HEK293 (cell line): ENCODE results near the gene RBMXL3.

Experiments
- CTCF ChIA-PET: fragments of 350-600 bp; formaldehyde crosslinking; extraction: SDS; loops from one replicate; lab custom pipeline; 2021; ENCODE audit warnings: antibody characterized with exemption; lab: Yijun Ruan, JAX
- POLR2A ChIA-PET: fragments of 300-600 bp; formaldehyde crosslinking; extraction: SDS; loops from one replicate; lab custom pipeline; 2020; ENCODE audit warnings: antibody characterized with exemption, inconsistent platforms; lab: Yijun Ruan, JAX
- H3K27ac ChIP-seq: fragments of 200-500 bp; sonication (Bioruptor generic); 2 replicates; pipeline ENCODE4 v1.5.1; 2014; ENCODE audit warnings: low read depth, low read length, control low read depth, inconsistent platforms; ENCODE audit errors: extremely low read depth
- H3K36me3 ChIP-seq, 2 experiments: fragments of 200-500 bp in 1 of 2; sonication (Bioruptor generic) in 1 of 2; 1 replicate in 1 of 2; 2 replicates in 1 of 2; pipeline ENCODE4 v1.5.1; 2014 to 2017; ENCODE audit warnings: inconsistent platforms in 2 of 2, low read length in 2 of 2; ENCODE audit not compliant: control insufficient read depth in 2 of 2, insufficient read depth in 1 of 2
- H3K4me1 ChIP-seq: fragments of 200-500 bp; sonication (Bioruptor generic); 2 replicates; pipeline ENCODE4 v1.5.1; 2014; ENCODE audit warnings: mild to moderate bottlenecking, low read length, inconsistent platforms; ENCODE audit not compliant: control insufficient read depth, insufficient read depth
- H3K4me3 ChIP-seq: 2 replicates; pipeline ENCODE4 v1.5.1; 2011; ENCODE audit warnings: low read depth, mild to moderate bottlenecking, control low read depth, low read length, moderate library complexity
- H3K9me3 ChIP-seq: fragments of 200-500 bp; sonication (Bioruptor generic); 2 replicates; pipeline ENCODE4 v1.5.1; 2014; ENCODE audit warnings: low read depth, low read length, inconsistent platforms; ENCODE audit not compliant: control insufficient read depth, insufficient read depth
- PRDM10 ChIP-seq: fragments of 450-650 bp; formaldehyde crosslinking; IDR thresholded peaks from 2 replicates; pipeline ENCODE4 v1.5.1; 2016; ENCODE audit warnings: missing biosample characterization, missing genetic modification characterization
- ZBTB26 ChIP-seq: fragments of 450-650 bp; formaldehyde crosslinking; optimal IDR thresholded peaks from 2 replicates; pipeline ENCODE3; 2016; ENCODE audit warnings: missing biosample characterization, mild to moderate bottlenecking, missing genetic modification characterization
- ZNF140 ChIP-seq: fragments of 450-650 bp; formaldehyde crosslinking; IDR thresholded peaks from 2 replicates; pipeline ENCODE4 v1.5.1; 2016; ENCODE audit warnings: missing biosample characterization, missing genetic modification characterization
- ZNF19 ChIP-seq: fragments of 450-650 bp; formaldehyde crosslinking; IDR thresholded peaks from 2 replicates; pipeline ENCODE4; 2016; ENCODE audit warnings: missing biosample characterization, missing genetic modification characterization, low read depth
- ZNF426 ChIP-seq: fragments of 450-650 bp; formaldehyde crosslinking; IDR thresholded peaks from 2 replicates; pipeline ENCODE4 v1.5.1; 2017; ENCODE audit warnings: missing biosample characterization, missing genetic modification characterization, mild to moderate bottlenecking, inconsistent platforms, moderate library complexity
- ZNF501 ChIP-seq: fragments of 450-650 bp; formaldehyde crosslinking; IDR thresholded peaks from 2 replicates; pipeline ENCODE4 v1.5.1; 2016; ENCODE audit warnings: missing biosample characterization, missing genetic modification characterization
- ZNF514 ChIP-seq: fragments of 450-650 bp; formaldehyde crosslinking; IDR thresholded peaks from 2 replicates; pipeline ENCODE4 v1.5.1; 2016; ENCODE audit warnings: missing biosample characterization, missing genetic modification characterization
- ZNF529 ChIP-seq: fragments of 450-650 bp; formaldehyde crosslinking; IDR thresholded peaks from 2 replicates; pipeline ENCODE4 v1.5.1; 2017; ENCODE audit warnings: missing genetic modification characterization, missing biosample characterization; ENCODE audit not compliant: insufficient replicate concordance
- ZNF645 ChIP-seq: fragments of 450-650 bp; formaldehyde crosslinking; IDR thresholded peaks from 2 replicates; pipeline ENCODE4; 2016; ENCODE audit warnings: missing biosample characterization, missing genetic modification characterization
- ZNF76 ChIP-seq: fragments of 450-650 bp; formaldehyde crosslinking; IDR thresholded peaks from 2 replicates; pipeline ENCODE4; 2016; ENCODE audit warnings: low read depth, missing biosample characterization, missing genetic modification characterization, borderline replicate concordance

Gene RBMXL3

DNA sequence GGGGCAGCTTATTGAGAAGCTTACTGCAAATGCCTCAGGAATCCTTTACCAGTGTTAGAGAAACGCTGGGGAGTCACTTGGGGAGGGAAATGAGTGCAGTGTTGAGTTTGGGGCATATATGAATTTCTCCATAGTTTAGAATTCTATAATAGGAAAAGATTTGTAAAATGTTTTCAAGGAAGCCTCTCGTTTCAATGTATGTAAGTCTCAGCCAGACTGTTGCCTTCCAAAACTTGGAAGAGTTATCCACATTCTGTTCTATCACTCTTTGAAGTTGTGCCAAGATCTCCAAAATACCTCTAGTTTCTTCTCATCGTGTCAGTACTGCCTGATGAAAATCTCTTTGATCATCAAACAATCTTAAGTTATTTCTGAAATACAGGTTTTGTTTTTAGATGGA lies 45.3 kb downstream of the RBMXL3 start (continued):
- no peak for TF ChIP-seq ZNF529
- no peak for TF ChIP-seq ZNF501 (tag by site-specific recombination)

DNA sequence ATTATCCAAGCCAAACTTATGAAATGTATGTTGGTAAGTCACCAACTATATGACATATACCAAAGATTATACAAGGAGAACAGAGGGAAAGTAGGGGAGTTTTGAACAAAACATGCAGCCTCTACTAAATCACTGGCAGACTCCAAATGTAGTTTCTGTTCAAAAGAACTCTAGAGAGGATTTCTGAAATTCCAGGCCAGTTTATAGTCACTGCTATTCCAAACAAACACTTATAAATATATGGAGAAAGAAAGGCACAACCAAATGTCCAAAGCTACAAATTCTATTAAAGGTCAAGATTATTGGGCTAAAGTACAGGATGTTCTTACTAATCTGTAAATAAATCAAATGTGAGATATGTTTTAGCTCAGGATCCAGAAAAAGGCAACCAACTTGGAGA lies 47.4 kb downstream of the RBMXL3 start:
- peaks cover 6% of the 10 kb centered on the region; the same call in 1 of the 2 replicates for H3K4me1 ChIP-seq
- CTCF ChIA-PET: interaction anchor here (1.5 kb wide), 1 partner anchor 33 kb away, joined by 6 read pairs; no protein-coding TSS in a partner anchor
- no peaks in the 10 kb centered on the region for H3K9me3 ChIP-seq
- H3K36me3 ChIP-seq: no peaks in the 10 kb centered on the region
- TF ChIP-seq ZNF514 (no peak), ZNF426 (tag by site-specific recombination) (no peak), ZBTB26 (tag by site-specific recombination) (no peak)
- H3K27ac ChIP-seq: no peak overlapping the region
- POLR2A ChIA-PET: no interaction called here
- no peak overlapping the region for H3K4me3 ChIP-seq

- ChIA-PET CTCF (interaction anchor here (0.6 to 1.5 kb wide), 4 partner anchors 32 to 455 kb away, joined by 3 to 6 read pairs (median 4); no protein-coding TSS in a partner anchor), POLR2A (no interaction called here)
- no peaks in the 10 kb centered on the region for H3K9me3 ChIP-seq
- no peak overlapping the region for H3K4me3 ChIP-seq
- H3K27ac ChIP-seq: no peak overlapping the region
- peaks cover 3% of the 10 kb centered on the region; the same call in 1 of the 2 replicates for H3K4me1 ChIP-seq
- H3K36me3 ChIP-seq: no peaks in the 10 kb centered on the region
- no peak for TF ChIP-seq ZNF645 (tag by site-specific recombination)
- no peak for TF ChIP-seq ZNF140
- 0 out of 2 replicates have a peak, but pooled peaks have one; percentile 15 for TF ChIP-seq PRDM10 (tag by site-specific recombination)
- no peak for TF ChIP-seq ZNF76 (tag by site-specific recombination)
- TF ChIP-seq ZNF19 (tag by site-specific recombination): no peak
Observed at GRCh38 chrX:115237056-115237455, 47.8 kb downstream of the RBMXL3 start.
